GM12878 (cell line): ENCODE data around the gene NSL1. TPM values are rescaled to one million over a fixed set of nuclear protein-coding genes. Genes with fewer than 3 reads are reported as not detected.

ENCODE experiments used
- ATAC-seq: fragments of 200-7000 bp; cut with Tn5 transposase; 3 replicates; pipeline ENCODE4 v1.9.1; 2020; ENCODE audit warnings: mild to moderate bottlenecking, moderate library complexity
- BruUV-seq: library from RNA; stranded (reverse); fragments of 400-500 nt; replicated peaks from 2 replicates; lab custom pipeline; 2021; lab: Mats Ljungman, UMichigan
- CTCF ChIA-PET: fragments of 300-600 bp; sonication (Branson Sonifier 250); formaldehyde crosslinking; extraction: SDS; loops from one replicate; lab custom pipeline; 2021; ENCODE audit warnings: inconsistent platforms; lab: Yijun Ruan, JAX
- POLR2A ChIA-PET: fragments of 350-600 bp; formaldehyde crosslinking; extraction: SDS; loops from one replicate; lab custom pipeline; 2021; ENCODE audit warnings: inconsistent platforms; lab: Charles Lee
- RAD21 ChIA-PET: fragments of 300-600 bp; sonication (Branson Sonifier 250); formaldehyde crosslinking; loops from one replicate; lab custom pipeline; 2023; ENCODE audit warnings: antibody characterized with exemption; ENCODE audit not compliant: unreplicated experiment; lab: Charles Lee
- SMC1A ChIA-PET: fragments of 300-600 bp; sonication (Branson Sonifier 250); formaldehyde crosslinking; loops from one replicate; lab custom pipeline; 2023; ENCODE audit not compliant: unreplicated experiment, uncharacterized antibody; lab: Charles Lee
- DNase-seq: peaks from one replicate; pipeline ENCODE4 v3.0.0-alpha.2; 2011; ENCODE audit warnings: low read depth, low spot score
- FAIRE-seq: peaks from 3 replicates; lab custom pipeline; 2011; peaks lifted over from hg19 to GRCh38; lab: Jason Lieb, UNC
- H2AFZ ChIP-seq: 2 replicates; pipeline ENCODE4 v1.6.0; 2011; ENCODE audit warnings: low read depth, low read length, control low read depth; ENCODE audit not compliant: control insufficient read depth
- H3K27ac ChIP-seq: 2 replicates; pipeline ENCODE4 v1.5.1; 2011; ENCODE audit warnings: control low read depth; ENCODE audit not compliant: control insufficient read depth, insufficient read depth
- H3K27me3 ChIP-seq, 2 experiments: replicated peaks in 1 of 2; 2 replicates each; pipeline versions ENCODE4 v1.6.0 to v1.6.1; 2011; ENCODE audit warnings: low read length in 1 of 2; ENCODE audit not compliant: control insufficient read depth in 2 of 2, insufficient read depth in 2 of 2
- H3K36me3 ChIP-seq, 2 experiments: 2 replicates each; pipeline ENCODE4 v1.5.1; 2011; ENCODE audit warnings: low read length in 1 of 2; ENCODE audit not compliant: control insufficient read depth in 2 of 2, insufficient read depth in 2 of 2
- H3K4me1 ChIP-seq: 2 replicates; pipeline ENCODE4 v1.6.1; 2011; ENCODE audit warnings: mild to moderate bottlenecking, low read length, moderate library complexity, mixed read lengths; ENCODE audit not compliant: control insufficient read depth, insufficient read depth
- H3K4me2 ChIP-seq: 2 replicates; pipeline ENCODE4 v1.6.0; 2011; ENCODE audit warnings: control low read depth; ENCODE audit not compliant: control insufficient read depth, insufficient read depth
- H3K4me3 ChIP-seq: fragments of 200-600 bp; sonication (generic); 2 replicates; pipeline ENCODE4 v1.5.1; 2016
- H3K79me2 ChIP-seq: 2 replicates; pipeline ENCODE4 v1.6.0; 2011; ENCODE audit warnings: low read length; ENCODE audit not compliant: control insufficient read depth, insufficient read depth
- H3K9ac ChIP-seq: 2 replicates; pipeline ENCODE4 v1.8.0; 2011; ENCODE audit warnings: low read length, control low read depth, mixed read lengths; ENCODE audit not compliant: control insufficient read depth, insufficient read depth
- H3K9me3 ChIP-seq: replicated peaks from 3 replicates; pipeline ENCODE4 v1.5.1; 2011; ENCODE audit warnings: mild to moderate bottlenecking, low read length; ENCODE audit not compliant: control insufficient read depth, insufficient read depth
- H4K20me1 ChIP-seq: 2 replicates; pipeline ENCODE4 v1.6.0; 2011; ENCODE audit not compliant: control insufficient read depth, insufficient read depth
- CBX3 ChIP-seq: fragments of 200-600 bp; sonication (generic); IDR thresholded peaks from 2 replicates; pipeline ENCODE4 v1.6.1; 2016; ENCODE audit warnings: low read depth, borderline replicate concordance
- CHD1 ChIP-seq: IDR thresholded peaks from 2 replicates; pipeline ENCODE4 v1.6.1; 2012; ENCODE audit warnings: low read depth, low read length, improper control_type of control experiment
- DPF2 ChIP-seq: fragments of 450-650 bp; IDR thresholded peaks from 2 replicates; pipeline ENCODE4 v1.6.1; 2017; ENCODE audit warnings: mild to moderate bottlenecking
- ESRRA ChIP-seq: IDR thresholded peaks from 2 replicates; pipeline ENCODE4 v1.6.1; 2012; ENCODE audit warnings: mild to moderate bottlenecking, low read length, improper control_type of control experiment
- EZH2 ChIP-seq: IDR thresholded peaks from 2 replicates; pipeline ENCODE4 v1.6.1; 2012; ENCODE audit warnings: low read depth, mild to moderate bottlenecking, control low read depth, inconsistent platforms, low read length, borderline replicate concordance; ENCODE audit not compliant: control insufficient read depth
- MYC ChIP-seq: IDR thresholded peaks from 2 replicates; pipeline ENCODE4 v1.6.1; 2011; ENCODE audit warnings: mild to moderate bottlenecking, low read length, moderate library complexity, inconsistent platforms; ENCODE audit not compliant: insufficient read depth, insufficient replicate concordance, insufficient read length, severe bottlenecking
- NR2C1 ChIP-seq: fragments of 450-650 bp; IDR thresholded peaks from 2 replicates; pipeline ENCODE4 v1.6.1; 2017; ENCODE audit warnings: antibody characterized with exemption, mild to moderate bottlenecking, moderate library complexity
- SMC3 ChIP-seq: IDR thresholded peaks from 2 replicates; pipeline ENCODE4 v1.6.1; 2011; ENCODE audit warnings: low read length, improper control_type of control experiment, borderline replicate concordance
- TCF7 ChIP-seq: IDR thresholded peaks from 2 replicates; pipeline ENCODE4 v1.6.1; 2014; ENCODE audit warnings: antibody characterized with exemption, borderline replicate concordance
- YBX1 ChIP-seq: fragments of 450-650 bp; IDR thresholded peaks from 2 replicates; pipeline ENCODE4 v1.6.1; 2016; ENCODE audit warnings: antibody characterized with exemption
- WGBS: methylation state at CpG from one replicate; pipeline ENCODE4 v1.1.6; 2016; ENCODE audit warnings: low lambda C conversion rate; ENCODE audit not compliant: insufficient replicate concordance, insufficient coverage; ENCODE audit errors: missing lambda C conversion rate; 5-methylcytosine and 5-hydroxymethylcytosine counted together
- in situ Hi-C: fragments of 300-500 bp; cut with MboI; formaldehyde crosslinking; loops from 9 replicates; pipeline ENCODE4 v1.14.3; 2018; ENCODE audit warnings: mixed read lengths
- intact Hi-C: fragments of 100-400 bp; cut with micrococcal nuclease; formaldehyde crosslinking; loops from one replicate; pipeline ENCODE4 v1.14.2; 2022; ENCODE audit not compliant: unreplicated experiment
- polyA plus RNA-seq, 11 experiments: library from polyadenylated mRNA; depleted of rRNA in 4 of 11; unstranded in 6 of 11; stranded (reverse) in 5 of 11; fragments of >200 nt; fragmentation: Nextera tagmentation in 4 of 11; fragmentation: Illumina TruSeq in 1 of 11; extraction: Ambion mirVana in 4 of 11; extraction: Trizol in 1 of 11; gene quantifications; 1 replicate in 1 of 11; 2 replicates in 10 of 11; pipeline versions ENCODE4 v1.2.1 to v1.2.3, GENCODE V29; 2011 to 2016; ENCODE audit warnings: inconsistent platforms in 2 of 11, missing spikeins in 2 of 11, low read depth in 1 of 11
- total RNA-seq, 4 experiments: library from RNA; depleted of rRNA in 3 of 4; stranded (reverse); fragments of >200 nt in 3 of 4; fragmentation: Illumina TruSeq in 1 of 4; extraction: Trizol in 1 of 4; gene quantifications; 2 replicates each; pipeline versions ENCODE4 v1.2.1 to v1.2.3, GENCODE V29; 2013 to 2021
- TF ChIP-seq, protein P1 (sequence below): IDR thresholded peaks from 2 replicates; pipeline ENCODE4 v1.6.1; 2012; ENCODE audit warnings: low read length, inconsistent platforms
- TF ChIP-seq, protein P2 (sequence below): IDR thresholded peaks from 2 replicates; pipeline ENCODE4 v1.6.1; 2012; ENCODE audit warnings: low read depth, low read length, improper control_type of control experiment
- TF ChIP-seq, protein P3 (sequence below): IDR thresholded peaks from 2 replicates; pipeline ENCODE4 v1.6.1; 2012; ENCODE audit warnings: low read depth, low read length, improper control_type of control experiment
- TF ChIP-seq, protein P4 (sequence below): fragments of 450-650 bp; IDR thresholded peaks from 2 replicates; pipeline ENCODE4 v1.6.1; 2018; ENCODE audit warnings: mild to moderate bottlenecking, low read depth, moderate library complexity; ENCODE audit not compliant: partially characterized antibody

NSL1 gene
- total and polyA plus RNA-seq, 10 of the 15 experiments (the other 5 are each of a cell fraction or from before 2014, with no cell fraction given): 36.7 to 74.2 (median 46.4) TPM

DNA sequence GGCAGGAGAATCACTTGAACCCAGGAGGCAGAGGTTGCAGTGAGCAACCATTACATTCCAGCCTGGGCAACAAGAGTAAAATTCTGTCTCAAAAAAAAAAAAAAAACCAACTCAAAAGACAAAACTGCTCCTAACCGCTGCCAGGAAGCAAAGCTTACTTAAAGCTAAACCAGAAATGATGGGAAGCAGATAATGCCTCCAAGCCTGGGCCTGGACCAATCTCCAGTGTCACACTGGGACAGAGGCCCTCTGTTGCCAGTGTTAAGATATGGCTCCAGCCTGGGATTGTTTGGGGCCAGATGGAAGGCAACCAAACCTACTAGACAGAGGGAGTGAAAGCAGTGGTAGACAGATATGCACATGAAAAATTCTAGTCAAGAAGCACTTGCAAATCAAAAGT, 36.9 kb downstream of the NSL1 start:
- Histone ChIP-seq H4K20me1 (no peaks in the 10 kb centered on the region), H3K9me3 (no peaks in the 10 kb centered on the region), H3K27ac (peak overlapping the region; percentile 46), H3K27me3 (no peaks in the 10 kb centered on the region), H2AFZ (no peak overlapping the region), H3K9ac (no peak overlapping the region)
- ChIA-PET RAD21 (interaction anchor here (0.6 to 4.1 kb wide), 8 partner anchors 14 to 715 kb away, joined by 3 to 19 read pairs (median 4); no protein-coding TSS in a partner anchor), CTCF (interaction anchor here (1.0 to 5.1 kb wide), 17 partner anchors 9 to 299 kb away, joined by 3 to 33 read pairs (median 5); no protein-coding TSS in a partner anchor), POLR2A (interaction anchor here (0.6 to 0.9 kb wide), 2 partner anchors 146 to 297 kb away, joined by 3 read pairs; partner anchors contain the start of genes ATF3 and RPS6KC1)
- intact Hi-C loops (loop anchor here (5.0 to 10.0 kb wide), 2 partner anchors 52 to 280 kb away; no protein-coding TSS in a partner anchor), in situ Hi-C loops (no loop called here)
- ATAC-seq (no peak), DNase-seq (no peak), FAIRE-seq (no peak)
- no TSS peak for BruUV-seq
- TF ChIP-seq, protein P1, sequence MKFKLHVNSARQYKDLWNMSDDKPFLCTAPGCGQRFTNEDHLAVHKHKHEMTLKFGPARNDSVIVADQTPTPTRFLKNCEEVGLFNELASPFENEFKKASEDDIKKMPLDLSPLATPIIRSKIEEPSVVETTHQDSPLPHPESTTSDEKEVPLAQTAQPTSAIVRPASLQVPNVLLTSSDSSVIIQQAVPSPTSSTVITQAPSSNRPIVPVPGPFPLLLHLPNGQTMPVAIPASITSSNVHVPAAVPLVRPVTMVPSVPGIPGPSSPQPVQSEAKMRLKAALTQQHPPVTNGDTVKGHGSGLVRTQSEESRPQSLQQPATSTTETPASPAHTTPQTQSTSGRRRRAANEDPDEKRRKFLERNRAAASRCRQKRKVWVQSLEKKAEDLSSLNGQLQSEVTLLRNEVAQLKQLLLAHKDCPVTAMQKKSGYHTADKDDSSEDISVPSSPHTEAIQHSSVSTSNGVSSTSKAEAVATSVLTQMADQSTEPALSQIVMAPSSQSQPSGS: no peak
- no peak for TF ChIP-seq ESRRA
- TF ChIP-seq CHD1: no peak
- TF ChIP-seq TCF7: no peak
- no peak for TF ChIP-seq EZH2
- TF ChIP-seq CBX3: no peak
- TF ChIP-seq, protein P2, sequence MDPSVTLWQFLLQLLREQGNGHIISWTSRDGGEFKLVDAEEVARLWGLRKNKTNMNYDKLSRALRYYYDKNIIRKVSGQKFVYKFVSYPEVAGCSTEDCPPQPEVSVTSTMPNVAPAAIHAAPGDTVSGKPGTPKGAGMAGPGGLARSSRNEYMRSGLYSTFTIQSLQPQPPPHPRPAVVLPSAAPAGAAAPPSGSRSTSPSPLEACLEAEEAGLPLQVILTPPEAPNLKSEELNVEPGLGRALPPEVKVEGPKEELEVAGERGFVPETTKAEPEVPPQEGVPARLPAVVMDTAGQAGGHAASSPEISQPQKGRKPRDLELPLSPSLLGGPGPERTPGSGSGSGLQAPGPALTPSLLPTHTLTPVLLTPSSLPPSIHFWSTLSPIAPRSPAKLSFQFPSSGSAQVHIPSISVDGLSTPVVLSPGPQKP: no peak
- TF ChIP-seq SMC3: no peak
- TF ChIP-seq, protein P3, sequence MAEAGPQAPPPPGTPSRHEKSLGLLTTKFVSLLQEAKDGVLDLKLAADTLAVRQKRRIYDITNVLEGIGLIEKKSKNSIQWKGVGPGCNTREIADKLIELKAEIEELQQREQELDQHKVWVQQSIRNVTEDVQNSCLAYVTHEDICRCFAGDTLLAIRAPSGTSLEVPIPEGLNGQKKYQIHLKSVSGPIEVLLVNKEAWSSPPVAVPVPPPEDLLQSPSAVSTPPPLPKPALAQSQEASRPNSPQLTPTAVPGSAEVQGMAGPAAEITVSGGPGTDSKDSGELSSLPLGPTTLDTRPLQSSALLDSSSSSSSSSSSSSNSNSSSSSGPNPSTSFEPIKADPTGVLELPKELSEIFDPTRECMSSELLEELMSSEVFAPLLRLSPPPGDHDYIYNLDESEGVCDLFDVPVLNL: no peak
- TF ChIP-seq YBX1: no peak
- no peak for TF ChIP-seq NR2C1
- TF ChIP-seq DPF2: no peak
- TF ChIP-seq MYC: no peak
- TF ChIP-seq, protein P4, sequence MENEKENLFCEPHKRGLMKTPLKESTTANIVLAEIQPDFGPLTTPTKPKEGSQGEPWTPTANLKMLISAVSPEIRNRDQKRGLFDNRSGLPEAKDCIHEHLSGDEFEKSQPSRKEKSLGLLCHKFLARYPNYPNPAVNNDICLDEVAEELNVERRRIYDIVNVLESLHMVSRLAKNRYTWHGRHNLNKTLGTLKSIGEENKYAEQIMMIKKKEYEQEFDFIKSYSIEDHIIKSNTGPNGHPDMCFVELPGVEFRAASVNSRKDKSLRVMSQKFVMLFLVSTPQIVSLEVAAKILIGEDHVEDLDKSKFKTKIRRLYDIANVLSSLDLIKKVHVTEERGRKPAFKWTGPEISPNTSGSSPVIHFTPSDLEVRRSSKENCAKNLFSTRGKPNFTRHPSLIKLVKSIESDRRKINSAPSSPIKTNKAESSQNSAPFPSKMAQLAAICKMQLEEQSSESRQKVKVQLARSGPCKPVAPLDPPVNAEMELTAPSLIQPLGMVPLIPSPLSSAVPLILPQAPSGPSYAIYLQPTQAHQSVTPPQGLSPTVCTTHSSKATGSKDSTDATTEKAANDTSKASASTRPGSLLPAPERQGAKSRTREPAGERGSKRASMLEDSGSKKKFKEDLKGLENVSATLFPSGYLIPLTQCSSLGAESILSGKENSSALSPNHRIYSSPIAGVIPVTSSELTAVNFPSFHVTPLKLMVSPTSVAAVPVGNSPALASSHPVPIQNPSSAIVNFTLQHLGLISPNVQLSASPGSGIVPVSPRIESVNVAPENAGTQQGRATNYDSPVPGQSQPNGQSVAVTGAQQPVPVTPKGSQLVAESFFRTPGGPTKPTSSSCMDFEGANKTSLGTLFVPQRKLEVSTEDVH: no peak
- TF ChIP-seq, all 136 proteins: peak for 0
- H3K79me2 ChIP-seq: peaks cover 2% of the 10 kb centered on the region
- H3K4me3 ChIP-seq: no peak overlapping the region
- SMC1A ChIA-PET: interaction anchor here (0.6 to 4.4 kb wide), 15 partner anchors 10 to 299 kb away, joined by 3 to 11 read pairs (median 4); no protein-coding TSS in a partner anchor
- H3K4me1 ChIP-seq: peaks cover 32% of the 10 kb centered on the region
- whole genome bisulfite sequencing: 42% methylated on average over 1 of the region's 1 CpG
- peak overlapping the region; percentile 93; the same call in 1 of the 2 replicates for H3K4me2 ChIP-seq
- H3K36me3 ChIP-seq: 0 out of 4 replicates have a peak, but pooled peaks cover 0 to 2% of the 10 kb centered on the region in 2 experiments
